Tibial artery (tissue), 4 donors: ENCODE data around the gene COL25A1.

Experiments used
- DNase-seq, 2 donors: peaks; one replicate each; pipeline ENCODE4 v3.0.0-alpha.2; 2019
- H3K27ac ChIP-seq, 2 donors: fragments of 200-600 bp; sonication (generic) in 1 of 2; 1 replicate in 1 of 2; 2 replicates in 1 of 2; pipeline ENCODE4 v1.5.1; 2018 to 2019; ENCODE audit warnings: mild to moderate bottlenecking in 1 of 2
- H3K27me3 ChIP-seq, 2 donors: fragments of 200-600 bp; sonication (generic) in 1 of 2; one replicate each; pipeline versions ENCODE4 v1.5.1 to v1.6.0; 2016 to 2019
- H3K36me3 ChIP-seq, 3 donors: fragments of 200-600 bp; sonication (generic) in 2 of 3; one replicate each; pipeline ENCODE4 v1.5.1; 2016 to 2019; ENCODE audit warnings: mild to moderate bottlenecking in 2 of 3
- H3K4me1 ChIP-seq, 4 donors: fragments of 200-600 bp; sonication (generic) in 2 of 4; 1 replicate in 3 of 4; 2 replicates in 1 of 4; pipeline ENCODE4 v1.5.1; 2016 to 2019
- H3K4me3 ChIP-seq, 2 donors: fragments of 200-600 bp; sonication (generic) in 1 of 2; 1 replicate in 1 of 2; 2 replicates in 1 of 2; pipeline ENCODE4 v1.5.1; 2018 to 2019; ENCODE audit warnings: mild to moderate bottlenecking in 2 of 2
- H3K9me3 ChIP-seq, 3 donors: fragments of 200-600 bp; sonication (generic) in 1 of 3; one replicate each; pipeline ENCODE4 v1.5.1; 2016 to 2019
- CTCF ChIP-seq, 2 experiments: fragments of 200-600 bp in 1 of 2; fragments of 450-650 bp in 1 of 2; IDR thresholded peaks; one replicate each; pipeline ENCODE4 v1.5.1; 2017 to 2019; ENCODE audit warnings: antibody characterized with exemption in 2 of 2, mild to moderate bottlenecking in 1 of 2, moderate library complexity in 1 of 2
- intact Hi-C: fragments of 100-400 bp; cut with DNase I; formaldehyde crosslinking; loops from one replicate; pipeline ENCODE4 v1.15.0; 2023; ENCODE audit warnings: low total_unique reads

COL25A1 gene

GRCh38 chr4:108831886-108832285, 470.6 kb downstream of the COL25A1 start:
- no peak for DNase-seq
- intact Hi-C loops: no loop called here
- H3K9me3 ChIP-seq: no peaks in the 10 kb centered on the region
- no peak overlapping the region for H3K4me3 ChIP-seq
- TF ChIP-seq CTCF (IDR thresholded peaks at IDR 0.05): no peak
- H3K27ac ChIP-seq: no peak overlapping the region
- peaks cover 0 to 4% (median 0%) of the 10 kb centered on the region in 4 donors for H3K4me1 ChIP-seq
- H3K27me3 ChIP-seq: no peaks in the 10 kb centered on the region
- H3K36me3 ChIP-seq: no peaks in the 10 kb centered on the region

- Histone ChIP-seq H3K27me3 (no peaks in the 10 kb centered on the region), H3K9me3 (no peaks in the 10 kb centered on the region), H3K27ac (no peak overlapping the region), H3K4me3 (no peak overlapping the region), H3K4me1 (peaks cover 0 to 4% (median 0%) of the 10 kb centered on the region in 4 donors), H3K36me3 (no peaks in the 10 kb centered on the region)
- no peak for TF ChIP-seq CTCF (IDR thresholded peaks at IDR 0.05)
- DNase-seq: no peak
- intact Hi-C loops: no loop called here
Measured at GRCh38 chr4:108831291-108831690, 471.2 kb downstream of the COL25A1 start.

DNA sequence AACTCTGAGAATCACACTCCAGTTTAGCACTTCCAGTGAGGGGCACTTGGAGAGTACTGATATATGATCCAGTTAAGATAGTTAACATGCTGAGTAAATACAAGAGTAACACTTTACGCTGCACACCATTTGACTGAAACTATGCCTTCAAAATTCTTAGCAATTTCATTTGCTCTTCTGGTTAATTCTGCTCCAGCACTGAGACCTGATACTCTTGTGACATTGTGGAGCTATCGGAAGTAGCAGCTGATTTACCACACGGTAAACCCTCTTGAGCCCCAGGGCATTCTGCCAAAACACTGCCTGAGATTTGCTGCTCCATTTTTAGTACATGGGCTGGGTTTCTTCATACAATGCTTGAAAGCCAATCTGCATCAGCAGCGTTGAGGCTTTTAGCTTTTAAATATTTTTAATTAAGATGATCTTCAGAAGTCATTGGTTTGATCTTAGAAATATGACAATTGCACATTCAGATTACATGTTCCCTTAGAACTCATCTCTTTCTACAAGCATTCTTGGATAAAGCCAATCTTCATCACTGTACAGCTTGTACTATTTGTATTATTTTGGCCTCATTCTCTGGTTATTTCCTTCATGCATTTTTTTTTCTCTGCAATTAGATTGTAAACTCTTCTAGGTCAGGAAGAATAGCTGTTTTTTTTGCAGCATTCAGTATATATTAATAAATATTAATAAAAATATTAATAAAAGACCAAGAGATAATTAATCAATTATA, 471.8 kb downstream of the COL25A1 start:
- Histone ChIP-seq H3K4me1 (peaks cover 0 to 4% (median 0%) of the 10 kb centered on the region in 4 donors), H3K36me3 (no peaks in the 10 kb centered on the region), H3K9me3 (no peaks in the 10 kb centered on the region), H3K4me3 (no peak overlapping the region), H3K27me3 (no peaks in the 10 kb centered on the region), H3K27ac (no peak overlapping the region)
- DNase-seq: no peak
- no peak for TF ChIP-seq CTCF (IDR thresholded peaks at IDR 0.05)
- intact Hi-C loops: no loop called here

- Histone ChIP-seq H3K9me3 (no peaks in the 10 kb centered on the region), H3K27me3 (no peaks in the 10 kb centered on the region), H3K27ac (no peak overlapping the region), H3K36me3 (no peaks in the 10 kb centered on the region), H3K4me3 (no peak overlapping the region), H3K4me1 (peaks cover 0 to 4% (median 0%) of the 10 kb centered on the region in 4 donors)
- no peak for DNase-seq
- no peak for TF ChIP-seq CTCF (IDR thresholded peaks at IDR 0.05)
- intact Hi-C loops: no loop called here
Measured at GRCh38 chr4:108829966-108830492, 472.4 kb downstream of the COL25A1 start.

GRCh38 chr4:108828620-108829019, 473.8 kb downstream of the COL25A1 start:
- Histone ChIP-seq H3K9me3 (no peaks in the 10 kb centered on the region), H3K27ac (no peak overlapping the region), H3K4me3 (no peak overlapping the region), H3K27me3 (no peaks in the 10 kb centered on the region), H3K4me1 (peaks cover 0 to 4% (median 0%) of the 10 kb centered on the region in 4 donors), H3K36me3 (no peaks in the 10 kb centered on the region)
- no peak for TF ChIP-seq CTCF (IDR thresholded peaks at IDR 0.05)
- intact Hi-C loops: no loop called here
- DNase-seq: no peak
